MCF 10A (cell line): ENCODE measurements around the gene CAPNS1. TPM values are rescaled to one million over a fixed set of nuclear protein-coding genes. Genes with fewer than 3 reads are reported as not detected.

ENCODE experiments used
- BruUV-seq: library from RNA; stranded (reverse); fragments of 400-500 nt; replicated peaks from 2 replicates; lab custom pipeline; 2021; lab: Mats Ljungman, UMichigan
- CTCF ChIA-PET: fragments of 300-600 bp; sonication (Branson Sonifier 250); formaldehyde crosslinking; extraction: SDS; loops from one replicate; lab custom pipeline; 2021; ENCODE audit warnings: antibody characterized with exemption, inconsistent platforms; lab: Yijun Ruan, JAX
- POLR2A ChIA-PET: fragments of 300-600, 350-650 bp; sonication (Branson Sonifier 250); formaldehyde crosslinking; extraction: SDS; loops from one replicate; lab custom pipeline; 2020; ENCODE audit warnings: antibody characterized with exemption, inconsistent platforms; lab: Yijun Ruan, JAX
- DNase-seq: peaks from one replicate; pipeline ENCODE4 v3.0.0-alpha.2; 2018; ENCODE audit not compliant: unreplicated experiment
- H3K27ac Mint-ChIP-seq: one replicate; pipeline ENCODE4 v1.8.0; 2022; ENCODE audit warnings: mild to moderate bottlenecking, low read depth, mixed read lengths; ENCODE audit not compliant: unreplicated experiment
- H3K27me3 Mint-ChIP-seq: one replicate; pipeline ENCODE4 v1.8.0; 2022; ENCODE audit warnings: mixed read lengths; ENCODE audit not compliant: insufficient read depth, unreplicated experiment
- H3K36me3 Mint-ChIP-seq: one replicate; pipeline ENCODE4 v1.8.0; 2022; ENCODE audit warnings: mild to moderate bottlenecking, moderate library complexity, mixed read lengths; ENCODE audit not compliant: insufficient read depth, unreplicated experiment
- H3K4me1 Mint-ChIP-seq: one replicate; pipeline ENCODE4 v1.8.0; 2022; ENCODE audit warnings: mixed read lengths; ENCODE audit not compliant: insufficient read depth, unreplicated experiment
- H3K4me3 Mint-ChIP-seq: one replicate; pipeline ENCODE4 v1.8.0; 2022; ENCODE audit warnings: mild to moderate bottlenecking, moderate library complexity, mixed read lengths; ENCODE audit not compliant: unreplicated experiment
- H3K9me3 Mint-ChIP-seq: one replicate; pipeline ENCODE4 v1.8.0; 2022; ENCODE audit warnings: mixed read lengths; ENCODE audit not compliant: unreplicated experiment
- intact Hi-C: fragments of 100-400 bp; cut with micrococcal nuclease; formaldehyde crosslinking; loops from 2 replicates; pipeline ENCODE4 v1.14.1; 2022
- total RNA-seq: library from RNA; stranded (reverse); gene quantifications from 2 replicates; pipeline ENCODE4 v1.2.3, GENCODE V29; 2022
- TF ChIP-seq, protein P1 (sequence below): fragments of 200-600 bp; IDR thresholded peaks from one replicate; pipeline ENCODE4 v1.8.0; 2022; ENCODE audit warnings: antibody characterized with exemption, mild to moderate bottlenecking; ENCODE audit not compliant: unreplicated experiment

Gene CAPNS1
- total RNA-seq, 1 experiment from 2014 or later: 666 TPM

DNA sequence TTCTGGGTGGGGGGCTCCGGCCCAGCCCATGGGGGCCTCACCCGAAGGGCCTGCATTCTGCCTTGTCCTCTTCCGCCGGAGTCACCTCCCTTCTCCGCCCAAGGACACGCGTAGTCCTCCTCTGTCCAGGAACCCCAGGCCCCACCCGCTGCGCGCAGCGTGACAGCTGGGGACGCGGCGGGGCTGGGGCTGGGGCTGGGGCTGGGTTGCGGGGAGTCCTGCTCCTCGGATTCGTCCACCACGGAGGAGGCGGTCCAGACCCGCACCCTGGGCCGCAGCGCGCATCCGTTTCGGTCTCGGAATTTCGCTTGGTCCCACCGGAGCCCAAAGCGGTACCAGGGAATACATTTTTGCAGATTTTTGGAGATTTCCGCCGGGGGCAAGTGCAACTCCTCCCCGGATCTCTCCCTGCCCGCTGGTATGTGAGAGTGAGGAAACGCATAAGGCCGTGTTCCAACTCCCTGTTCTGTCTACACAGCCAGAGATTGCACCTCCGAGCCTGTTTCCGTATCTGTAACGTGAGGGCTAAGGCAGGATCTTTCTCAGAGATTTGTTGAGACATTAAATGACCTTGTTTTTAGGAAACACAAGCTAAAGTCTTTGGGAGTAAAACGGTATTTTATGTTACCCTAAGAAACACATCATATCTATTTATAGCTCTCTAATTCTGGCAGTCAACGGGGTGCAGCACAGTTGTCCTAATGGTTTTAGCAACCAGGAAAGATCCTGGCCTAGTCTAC, 12.7 kb downstream of the CAPNS1 start, which contains the start of gene COX7A1:
Gene COX7A1 (minus strand): TSS at position 96 of the 740 bp plus-strand sequence. CDS start 40 bp downstream, at position 56.
- Mint-ChIP-seq H3K27ac (peak within 1 kb of the TSS; percentile 17), H3K4me1 (peaks cover 22% of the 10 kb centered on the region), H3K27me3 (no peaks in the 10 kb centered on the region), H3K9me3 (no peaks in the 10 kb centered on the region), H3K36me3 (peaks cover 64% of the 10 kb centered on the region), H3K4me3 (no peak within 1 kb of the TSS)
- BruUV-seq: no TSS peak
- intact Hi-C loops: no loop called here
- DNase-seq: no peak
- ChIA-PET POLR2A (interaction anchor here (0.6 to 1.8 kb wide), 4 partner anchors 13 to 38 kb away, joined by 3 to 7 read pairs (median 3); partner anchors contain the start of genes CAPNS1 and POLR2I), CTCF (interaction anchor here (0.6 to 1.5 kb wide), 3 partner anchors 17 to 24 kb away, joined by 4 to 7 read pairs (median 7); no protein-coding TSS in a partner anchor)
- TF ChIP-seq, protein P1, sequence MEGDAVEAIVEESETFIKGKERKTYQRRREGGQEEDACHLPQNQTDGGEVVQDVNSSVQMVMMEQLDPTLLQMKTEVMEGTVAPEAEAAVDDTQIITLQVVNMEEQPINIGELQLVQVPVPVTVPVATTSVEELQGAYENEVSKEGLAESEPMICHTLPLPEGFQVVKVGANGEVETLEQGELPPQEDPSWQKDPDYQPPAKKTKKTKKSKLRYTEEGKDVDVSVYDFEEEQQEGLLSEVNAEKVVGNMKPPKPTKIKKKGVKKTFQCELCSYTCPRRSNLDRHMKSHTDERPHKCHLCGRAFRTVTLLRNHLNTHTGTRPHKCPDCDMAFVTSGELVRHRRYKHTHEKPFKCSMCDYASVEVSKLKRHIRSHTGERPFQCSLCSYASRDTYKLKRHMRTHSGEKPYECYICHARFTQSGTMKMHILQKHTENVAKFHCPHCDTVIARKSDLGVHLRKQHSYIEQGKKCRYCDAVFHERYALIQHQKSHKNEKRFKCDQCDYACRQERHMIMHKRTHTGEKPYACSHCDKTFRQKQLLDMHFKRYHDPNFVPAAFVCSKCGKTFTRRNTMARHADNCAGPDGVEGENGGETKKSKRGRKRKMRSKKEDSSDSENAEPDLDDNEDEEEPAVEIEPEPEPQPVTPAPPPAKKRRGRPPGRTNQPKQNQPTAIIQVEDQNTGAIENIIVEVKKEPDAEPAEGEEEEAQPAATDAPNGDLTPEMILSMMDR: no peak

DNA sequence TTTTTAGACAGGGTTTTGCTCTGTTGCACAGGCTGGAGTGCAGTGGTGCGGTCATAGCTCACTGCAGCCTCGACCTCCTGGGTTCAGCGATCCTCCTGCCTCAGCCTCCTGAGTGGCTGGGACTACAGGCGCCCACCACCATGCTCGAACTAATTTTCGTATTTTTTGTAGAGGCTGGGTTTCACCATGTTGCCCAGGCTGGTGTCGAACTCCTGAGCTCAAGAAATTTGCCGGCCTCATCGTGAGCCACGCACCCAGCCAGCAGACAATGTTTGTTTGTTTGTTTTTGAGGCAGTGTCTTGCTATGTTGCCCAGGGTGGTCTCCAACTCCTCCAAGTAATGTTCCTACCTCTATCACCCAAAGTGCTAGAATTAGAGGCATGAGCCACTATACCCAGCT, 13.3 kb downstream of the CAPNS1 start:
- Mint-ChIP-seq H3K4me3 (no peak overlapping the region), H3K4me1 (peaks cover 22% of the 10 kb centered on the region), H3K36me3 (peaks cover 60% of the 10 kb centered on the region), H3K27me3 (no peaks in the 10 kb centered on the region), H3K27ac (no peak overlapping the region), H3K9me3 (no peaks in the 10 kb centered on the region)
- POLR2A ChIA-PET: interaction anchor here (0.6 to 1.8 kb wide), 4 partner anchors 13 to 38 kb away, joined by 3 to 7 read pairs (median 3); partner anchors contain the start of genes CAPNS1 and POLR2I
- no TSS peak for BruUV-seq
- TF ChIP-seq, protein P1: no peak
- DNase-seq: no peak
- intact Hi-C loops: no loop called here
- CTCF ChIA-PET: interaction anchor here (0.7 to 1.5 kb wide), 4 partner anchors 16 to 94 kb away, joined by 3 to 7 read pairs (median 5); no protein-coding TSS in a partner anchor

DNA sequence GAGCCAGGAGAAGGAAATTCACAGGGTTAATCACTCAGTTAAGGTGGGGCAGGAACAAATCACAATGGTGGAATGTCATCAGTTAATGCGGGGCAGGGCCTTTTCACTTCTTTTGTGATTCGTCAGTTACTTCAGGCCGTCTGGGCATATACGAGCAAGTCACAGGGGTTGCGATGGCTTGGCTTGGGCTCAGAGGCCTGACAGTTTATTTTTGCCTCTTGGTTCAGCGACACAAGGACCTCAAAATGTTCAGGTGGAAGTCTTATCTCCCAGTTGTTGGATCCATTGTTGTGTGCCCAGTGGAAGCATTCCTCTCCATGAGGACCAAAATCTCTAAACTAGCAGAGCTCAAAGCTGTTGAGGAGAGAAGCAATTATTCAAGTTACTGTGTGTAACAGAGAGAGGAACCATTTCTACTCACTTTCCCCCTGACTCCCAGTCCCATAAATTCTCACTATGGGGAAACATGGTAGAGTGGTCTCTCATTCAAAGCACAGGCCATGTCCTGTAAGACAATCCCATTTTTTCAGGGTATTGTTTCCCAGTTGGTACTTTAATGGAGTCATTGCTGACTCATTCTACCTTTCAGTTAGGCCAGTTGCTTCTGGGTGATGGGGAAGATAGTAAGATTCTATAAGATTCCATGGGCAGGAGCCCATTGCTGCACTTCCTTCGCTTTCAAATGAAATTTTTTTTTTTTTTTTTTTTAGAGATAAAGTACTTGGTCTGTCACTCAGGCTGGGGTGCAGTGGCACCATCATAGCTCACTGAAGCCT, 21.1 kb downstream of the CAPNS1 start:
- Mint-ChIP-seq H3K9me3 (no peaks in the 10 kb centered on the region), H3K36me3 (peaks cover 6% of the 10 kb centered on the region), H3K4me3 (no peak overlapping the region), H3K27ac (no peak overlapping the region), H3K4me1 (no peaks in the 10 kb centered on the region), H3K27me3 (no peaks in the 10 kb centered on the region)
- CTCF ChIA-PET: interaction anchor here (1.0 kb wide), 1 partner anchor 9 kb away, joined by 3 read pairs; no protein-coding TSS in a partner anchor
- no peak for DNase-seq
- POLR2A ChIA-PET: interaction anchor here (1.0 kb wide), 1 partner anchor 21 kb away, joined by 3 read pairs; no protein-coding TSS in a partner anchor
- TF ChIP-seq, protein P1: no peak
- intact Hi-C loops: no loop called here
- BruUV-seq: no TSS peak
